Suprapubic skin (tissue), 4 donors: Measurements from ENCODE around the gene IRF2BP2.

Experiments
- CTCF ChIP-seq, 2 donors: fragments of 200-600 bp in 1 of 2; fragments of 450-650 bp in 1 of 2; sonication (generic) in 1 of 2; IDR thresholded peaks; one replicate each; pipeline ENCODE4 v1.5.1; 2016 to 2019; ENCODE audit warnings: antibody characterized with exemption in 2 of 2, mild to moderate bottlenecking in 1 of 2, moderate library complexity in 1 of 2
- POLR2A ChIP-seq, 2 donors: fragments of 450-650 bp; IDR thresholded peaks; one replicate each; pipeline ENCODE4 v1.6.1; 2017; ENCODE audit warnings: antibody characterized with exemption in 2 of 2, mild to moderate bottlenecking in 2 of 2, moderate library complexity in 2 of 2
- POLR2AphosphoS5 ChIP-seq, 3 donors: sonication (generic); formaldehyde crosslinking; IDR thresholded peaks; one replicate each; pipeline ENCODE4 v1.6.1; 2017; ENCODE audit warnings: antibody characterized with exemption in 3 of 3

GRCh38 chr1:234610666-234611224, 767 bp upstream of the IRF2BP2 start:
- TF ChIP-seq CTCF (IDR thresholded peaks at IDR 0.05): no peak
- peak; percentile 96 to 99 for TF ChIP-seq POLR2A (IDR thresholded peaks at IDR 0.05)
- TF ChIP-seq POLR2AphosphoS5 (IDR thresholded peaks at IDR 0.05): peak; percentile 70 to 94 (median 94)
